Fibroblast of skin of abdomen (primary cell): ENCODE data around the gene GRIK4.
A peak's percentile ranks its signal among the peaks of the same experiment; 100 is the strongest.

ENCODE experiments used
- DNase-seq: peaks from one replicate; pipeline ENCODE4 v3.0.0-alpha.2; 2013

Gene GRIK4

GRCh38 chr11:120857508-120857907, 346.0 kb downstream of the GRIK4 start:
- no peak for DNase-seq

- DNase-seq = peak; percentile 40
These were observed 347.2 kb downstream of the GRIK4 start for GRCh38 chr11:120858740-120859139.

DNA sequence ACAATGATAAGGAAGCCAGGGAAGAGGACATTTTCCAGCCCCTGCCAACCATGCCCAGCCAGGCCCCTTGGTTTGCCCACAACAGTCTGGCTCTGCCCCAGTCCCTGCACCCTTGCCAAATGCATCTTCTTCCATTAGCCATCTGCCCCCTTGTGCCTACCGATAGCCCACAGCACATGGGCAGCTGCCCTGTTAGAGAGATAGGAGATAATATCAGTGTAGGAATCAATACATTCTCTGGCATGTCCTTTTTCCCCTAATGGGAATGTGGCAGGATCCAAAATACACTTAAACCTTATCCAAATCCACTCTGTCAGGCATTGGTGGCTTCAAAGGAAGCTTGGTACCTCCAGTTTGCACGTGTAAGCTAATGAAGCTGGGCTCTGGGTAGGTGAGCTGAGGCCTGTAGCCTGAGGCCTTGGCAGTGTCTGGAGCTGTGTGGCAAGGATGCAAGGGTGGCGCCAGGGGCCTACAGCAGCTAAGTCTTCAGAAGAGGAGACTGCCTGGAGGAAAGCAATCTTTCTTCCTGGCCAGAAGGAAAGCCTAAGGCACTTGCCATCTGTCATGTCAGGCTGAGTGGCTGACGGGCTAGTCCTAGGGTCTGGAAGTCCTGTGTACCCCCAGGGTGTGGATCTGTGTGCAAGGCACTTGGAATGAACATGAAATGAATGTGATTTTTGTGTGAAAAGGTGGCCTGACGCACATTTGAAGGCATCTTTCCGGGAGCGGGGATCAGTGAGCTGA, 348.2 kb downstream of the GRIK4 start:
- no peak for DNase-seq

DNA sequence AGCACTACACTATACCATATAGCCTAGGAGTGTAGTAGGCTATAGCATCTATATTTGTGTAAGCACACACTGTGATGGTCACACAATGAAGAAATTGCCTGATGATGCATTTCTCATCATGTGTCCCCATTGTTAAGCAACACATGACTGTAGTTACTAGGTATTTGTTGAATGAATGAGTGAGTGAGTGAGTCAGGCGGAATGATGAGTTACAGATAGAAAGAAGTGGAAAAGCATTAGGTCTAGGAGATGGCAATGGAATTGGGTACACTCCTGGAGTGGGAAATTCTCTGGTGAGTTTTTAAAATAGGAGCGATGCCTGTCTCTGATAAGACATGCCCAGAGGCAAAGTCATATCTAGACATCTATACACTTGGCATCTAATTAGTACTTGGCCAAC, 351.8 kb downstream of the GRIK4 start:
- peak; percentile 42 for DNase-seq

DNA sequence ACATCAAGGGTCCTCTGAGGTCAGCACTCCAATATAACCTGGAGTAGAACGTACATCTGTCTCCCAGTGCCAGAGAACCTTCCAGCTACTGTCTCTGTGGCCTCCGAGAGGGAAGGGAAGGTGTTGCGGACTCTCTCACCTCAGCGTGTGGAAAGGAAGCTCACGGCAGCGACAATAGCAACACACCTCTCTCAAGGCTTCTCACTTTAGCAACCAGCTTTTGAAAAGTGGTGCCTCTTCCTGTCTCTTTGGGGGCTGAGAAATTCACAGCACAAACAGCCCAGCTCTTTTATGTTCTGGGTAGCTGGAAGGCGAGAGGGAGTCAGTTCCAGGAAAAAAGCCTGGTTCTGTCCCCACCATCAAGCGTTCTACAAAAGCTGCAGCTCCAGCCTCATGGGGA, 355.5 kb downstream of the GRIK4 start:
- DNase-seq = no peak

- no peak for DNase-seq
These were observed 356.0 kb downstream of the GRIK4 start for GRCh38 chr11:120867531-120867930.

DNA sequence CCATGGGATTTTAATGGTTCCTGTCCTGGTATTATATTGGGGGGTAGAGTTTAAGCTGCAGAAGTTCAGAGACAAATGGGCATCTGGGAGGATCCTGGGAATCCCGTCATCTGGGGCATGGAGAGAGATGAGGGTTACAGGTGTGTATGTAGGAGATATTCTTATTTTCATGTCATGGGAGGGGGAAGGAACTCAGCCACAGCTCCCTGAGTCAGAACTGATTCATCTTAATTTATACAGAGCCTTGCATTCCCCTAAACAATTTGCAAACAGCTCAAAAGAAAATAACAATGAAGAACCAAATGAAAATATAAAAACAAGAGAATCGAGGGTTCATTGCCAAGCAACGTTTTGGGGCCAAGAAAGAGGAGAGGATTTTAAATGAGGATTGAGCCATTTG, 356.4 kb downstream of the GRIK4 start:
- no peak for DNase-seq

GRCh38 chr11:120869097-120869496, 357.5 kb downstream of the GRIK4 start:
- DNase-seq = no peak

DNA sequence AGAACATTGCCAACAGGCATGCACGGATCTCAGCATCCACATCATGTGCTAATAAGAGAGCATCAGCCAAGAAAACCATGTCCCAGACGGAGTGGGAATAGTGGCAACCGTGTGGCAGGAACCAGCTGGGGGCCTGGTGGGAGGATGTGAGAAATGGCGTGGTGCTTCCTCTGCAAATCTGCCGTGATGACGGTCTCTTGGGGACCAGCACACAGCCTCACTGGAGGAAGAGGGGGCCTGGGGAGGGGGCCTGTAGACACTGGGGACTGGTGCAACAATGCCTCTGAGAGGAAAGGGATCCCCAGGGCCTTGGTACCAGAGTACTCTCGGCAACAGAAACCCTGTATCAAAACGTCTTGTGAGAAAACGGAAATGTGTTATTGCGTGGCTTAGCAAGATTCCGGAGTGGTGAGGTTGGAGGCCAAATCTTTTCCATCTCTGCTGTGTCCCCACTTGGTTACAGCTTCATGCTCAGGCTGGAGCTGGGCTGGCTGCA, 358.0 kb downstream of the GRIK4 start:
- DNase-seq = no peak

DNA sequence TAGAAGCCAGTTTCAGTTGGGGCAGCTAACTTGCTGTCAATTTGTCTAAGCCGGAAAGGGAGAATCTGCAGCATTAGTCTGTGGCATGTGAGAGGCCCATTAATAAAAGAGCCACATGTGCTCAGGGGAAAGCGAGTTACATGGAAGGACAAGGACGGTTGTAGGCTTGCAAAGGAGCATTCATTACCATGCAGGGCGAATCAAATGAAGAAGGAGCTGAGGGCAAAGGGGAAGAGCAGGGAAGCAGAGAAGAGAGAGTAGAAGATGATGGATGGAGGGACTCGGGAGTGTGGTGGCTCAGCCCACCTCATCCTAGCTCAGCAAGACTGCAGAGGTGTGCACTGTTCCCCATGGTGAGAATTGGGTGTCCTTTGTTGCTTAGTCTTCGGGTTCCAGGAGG, 359.6 kb downstream of the GRIK4 start:
- no peak for DNase-seq

- DNase-seq = no peak
These were observed 360.4 kb downstream of the GRIK4 start for GRCh38 chr11:120871924-120872323.

DNA sequence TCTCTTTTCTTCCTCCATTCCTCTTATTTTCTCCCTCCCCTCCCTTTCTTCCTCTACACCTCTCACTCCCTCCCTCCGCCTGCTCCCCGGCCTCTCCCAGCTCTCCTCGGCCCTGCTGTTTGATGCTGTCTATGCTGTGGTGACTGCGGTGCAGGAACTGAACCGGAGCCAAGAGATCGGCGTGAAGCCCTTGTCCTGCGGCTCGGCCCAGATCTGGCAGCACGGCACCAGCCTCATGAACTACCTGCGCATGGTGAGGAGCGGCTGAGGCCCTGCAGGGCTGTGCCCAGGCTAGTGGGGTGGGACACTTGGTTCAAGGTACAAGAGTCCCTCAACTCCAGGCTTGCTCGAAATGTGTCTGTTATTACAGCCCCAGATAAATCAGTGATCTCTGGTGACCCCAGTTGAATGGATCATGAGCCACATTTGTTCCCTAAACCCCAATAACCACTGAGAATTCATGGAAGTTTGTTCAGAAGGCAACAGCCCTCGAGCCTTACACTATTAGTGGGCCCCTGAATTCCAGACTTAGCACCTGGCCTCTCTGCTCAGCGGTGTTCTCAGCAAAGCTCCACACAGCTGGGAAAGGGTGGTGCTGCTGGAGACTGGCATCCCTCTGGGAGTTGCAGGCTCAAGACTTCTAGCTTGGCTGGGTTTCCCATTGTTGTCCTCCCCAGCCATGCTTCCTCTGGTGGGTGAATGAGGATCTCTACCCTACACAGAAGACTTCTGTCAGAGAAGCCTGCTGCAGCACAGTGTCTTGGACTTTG, 362.6 kb downstream of the GRIK4 start:
- DNase-seq = no peak

- no peak for DNase-seq
These were observed 364.4 kb downstream of the GRIK4 start for GRCh38 chr11:120875986-120876385.

GRCh38 chr11:120877746-120878365, 366.3 kb downstream of the GRIK4 start:
- DNase-seq = no peak

- DNase-seq = no peak
These were observed 367.2 kb downstream of the GRIK4 start for GRCh38 chr11:120878781-120879180.

DNA sequence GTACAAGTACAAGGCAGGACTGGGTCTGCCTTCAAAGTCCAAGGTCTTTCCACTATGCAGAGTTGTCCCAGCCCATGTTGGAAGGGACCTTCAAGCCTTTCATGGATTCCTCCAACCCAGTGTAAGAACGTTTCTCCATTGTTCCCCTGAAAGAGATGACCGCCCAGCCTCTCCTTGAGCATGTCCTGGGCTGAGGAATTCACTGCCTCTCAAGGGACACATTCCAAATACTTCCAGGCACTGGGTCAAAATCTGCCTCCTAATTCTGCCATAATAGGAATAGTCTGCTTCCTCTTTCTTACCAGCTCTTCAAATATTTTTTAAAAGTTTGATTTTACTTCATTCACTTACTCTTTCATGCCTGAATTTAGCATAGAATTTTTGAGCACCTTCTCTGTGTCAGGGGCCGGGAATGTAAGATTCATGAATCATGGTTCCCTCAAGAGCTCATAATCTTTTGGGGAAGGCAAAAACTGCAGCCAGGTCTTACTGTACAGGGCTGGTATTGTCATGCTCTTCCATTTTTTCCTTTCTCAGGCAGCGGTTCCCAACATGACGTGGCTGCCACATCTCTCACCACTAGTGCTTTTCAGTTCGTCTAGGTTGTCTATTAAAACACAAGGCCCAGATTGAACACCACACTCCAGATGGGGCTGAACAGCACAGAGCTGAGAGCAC, 369.1 kb downstream of the GRIK4 start:
- peak; percentile 33 for DNase-seq

DNA sequence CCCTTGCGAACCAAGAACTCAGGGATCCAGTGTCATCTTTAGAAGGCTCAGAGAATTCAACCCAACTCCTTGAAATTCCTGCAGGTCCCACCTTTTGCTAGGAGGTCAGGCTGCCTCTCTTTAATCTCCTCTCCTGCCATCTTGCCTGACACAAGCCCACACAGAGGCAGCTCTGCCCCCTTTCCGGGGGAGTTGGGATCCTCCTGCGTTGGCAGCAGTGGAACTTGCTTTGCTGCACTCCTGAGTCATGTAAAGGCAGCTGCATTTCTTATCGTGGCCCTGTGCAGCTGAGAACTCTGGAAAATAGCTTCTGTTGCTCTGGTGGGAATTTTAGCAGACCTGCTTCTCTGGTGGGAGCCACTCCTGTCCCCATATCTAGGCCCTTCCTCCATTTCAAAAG, 370.0 kb downstream of the GRIK4 start:
- no peak for DNase-seq

GRCh38 chr11:120882175-120882574, 370.6 kb downstream of the GRIK4 start:
- DNase-seq = peak; percentile 6

GRCh38 chr11:120883404-120884080, 372.0 kb downstream of the GRIK4 start:
- DNase-seq = peak; percentile 49

- DNase-seq = no peak
These were observed 372.8 kb downstream of the GRIK4 start for GRCh38 chr11:120884154-120885020.

DNA sequence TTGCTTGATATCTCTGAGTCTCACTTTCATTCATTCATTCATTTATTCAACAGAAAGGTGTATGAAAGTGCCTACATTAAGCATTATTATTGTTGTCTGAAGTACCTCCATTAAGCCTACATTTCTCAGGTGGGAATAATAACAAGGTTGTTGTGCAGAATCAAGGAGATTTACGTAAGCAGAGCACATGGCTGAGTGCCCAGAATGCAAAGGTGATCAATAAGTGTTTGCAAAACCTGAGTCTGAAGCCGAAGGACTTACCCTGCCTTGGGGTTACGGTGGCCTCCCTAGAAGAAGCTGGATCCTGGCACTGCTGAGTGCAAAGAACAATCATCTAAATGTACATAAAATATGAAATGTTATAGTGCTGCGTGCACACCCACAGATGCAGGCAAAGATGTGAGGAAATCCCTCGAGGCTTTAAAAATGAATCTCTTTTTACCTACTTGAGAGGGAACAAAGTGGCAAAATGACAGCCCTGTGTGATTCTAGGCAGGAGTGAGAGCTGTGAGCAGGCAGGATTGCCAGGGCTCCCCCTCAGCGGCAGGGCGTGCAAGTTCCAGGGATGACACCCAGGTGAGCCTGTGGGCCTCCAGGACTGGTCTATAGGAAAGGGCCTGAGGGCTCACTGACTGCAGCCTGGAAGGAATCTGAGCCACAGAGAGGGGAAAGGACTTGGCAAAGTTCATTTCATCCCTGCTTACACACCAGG, 379.2 kb downstream of the GRIK4 start:
- DNase-seq = no peak
